Measurements from ENCODE around the gene SLC47A1.
"Not testable (repeated sequence)": the region's sequence is repeated elsewhere in the genome, so short reads cannot be mapped to it uniquely, and the experiment has no call there.

SLC47A1 gene

GRCh38 chr17:19555746-19556145 is 22.1 kb downstream of the SLC47A1 start:
- no peak for DNase-seq

GRCh38 chr17:19558946-19559345 is 25.3 kb downstream of the SLC47A1 start:
- no peak for DNase-seq

- DNase-seq: no peak
These were observed 28.2 kb downstream of the SLC47A1 start for GRCh38 chr17:19561697-19562318.

GRCh38 chr17:19565817-19566575 is 32.3 kb downstream of the SLC47A1 start:
- no peak for DNase-seq

- no peak for DNase-seq
These were observed 33.8 kb downstream of the SLC47A1 start for GRCh38 chr17:19567216-19568015.

- DNase-seq: no peak
These were observed 34.3 kb downstream of the SLC47A1 start for GRCh38 chr17:19568016-19568350.

GRCh38 chr17:19569785-19570543 is 36.3 kb downstream of the SLC47A1 start:
- no peak for DNase-seq

- no peak for DNase-seq
These were observed 36.9 kb downstream of the SLC47A1 start for GRCh38 chr17:19570544-19571062.

- no peak for DNase-seq
These were observed 39.4 kb downstream of the SLC47A1 start for GRCh38 chr17:19573075-19573474.

- no peak for DNase-seq
These were observed 41.3 kb downstream of the SLC47A1 start for GRCh38 chr17:19574956-19575355.

GRCh38 chr17:19578545-19578944 is 44.9 kb downstream of the SLC47A1 start:
- DNase-seq: no peak

GRCh38 chr17:19579192-19579761 is 45.6 kb downstream of the SLC47A1 start:
- no peak for DNase-seq

GRCh38 chr17:19579867-19580565 is 46.4 kb downstream of the SLC47A1 start:
- DNase-seq: no peak

GRCh38 chr17:19580566-19580920 is 46.9 kb downstream of the SLC47A1 start:
- DNase-seq: not testable (repeated sequence)

GRCh38 chr17:19582152-19582551 is 48.5 kb downstream of the SLC47A1 start:
- DNase-seq: not testable (repeated sequence)

GRCh38 chr17:19583871-19584270 is 50.2 kb downstream of the SLC47A1 start:
- no peak for DNase-seq

- DNase-seq: no peak
These were observed 56.8 kb downstream of the SLC47A1 start for GRCh38 chr17:19590451-19590850.

- DNase-seq: peak; percentile 29
These were observed 57.4 kb downstream of the SLC47A1 start for GRCh38 chr17:19590912-19591551.

- DNase-seq: no peak
These were observed 58.7 kb downstream of the SLC47A1 start for GRCh38 chr17:19592316-19592715.

GRCh38 chr17:19596869-19597268 is 63.2 kb downstream of the SLC47A1 start:
- no peak for DNase-seq

GRCh38 chr17:19610311-19610710 is 76.7 kb downstream of the SLC47A1 start:
- DNase-seq: no peak

Measured in NCI-H146 (cell line).